Kidney (tissue), 14 donors: Measurements from ENCODE around the gene LZTFL1. TPM values are rescaled to one million over a fixed set of nuclear protein-coding genes. Genes with fewer than 3 reads are reported as not detected.
A peak's percentile ranks its signal among the peaks of the same experiment; 100 is the strongest.

ENCODE experiments used
- DNase-seq, 5 donors: peaks; one replicate each; pipeline ENCODE4 v3.0.0-alpha.2; 2013 to 2020
- FAIRE-seq: peaks from 2 replicates; lab custom pipeline; 2012; peaks lifted over from hg19 to GRCh38; lab: Jason Lieb, UNC
- H3K27ac ChIP-seq, 2 donors: one replicate each; pipeline ENCODE4 v1.7.0; 2013; ENCODE audit warnings: low read depth in 2 of 2, low read length in 2 of 2, inconsistent platforms in 1 of 2
- H3K27me3 ChIP-seq: one replicate; pipeline ENCODE4 v1.7.1; 2013; ENCODE audit warnings: low read length, inconsistent platforms; ENCODE audit not compliant: control insufficient read depth, insufficient read depth
- H3K36me3 ChIP-seq, 3 donors: one replicate each; pipeline versions ENCODE4 v1.7.0 to v1.7.1; 2013; ENCODE audit warnings: low read length in 3 of 3, control low read depth in 1 of 3, inconsistent platforms in 1 of 3; ENCODE audit not compliant: insufficient read depth in 3 of 3, control insufficient read depth in 2 of 3
- H3K4me1 ChIP-seq, 3 donors: one replicate each; pipeline versions ENCODE4 v1.7.0 to v1.7.1; 2013; ENCODE audit warnings: low read length in 3 of 3, inconsistent platforms in 1 of 3, low read depth in 1 of 3; ENCODE audit not compliant: control insufficient read depth in 2 of 3, insufficient read depth in 2 of 3
- H3K4me3 ChIP-seq, 3 donors: one replicate each; pipeline versions ENCODE4 v1.7.0 to v1.8.1; 2013; ENCODE audit warnings: low read length in 3 of 3, control low read depth in 1 of 3, inconsistent platforms in 1 of 3
- H3K9ac ChIP-seq, 3 donors: one replicate each; pipeline versions ENCODE4 v1.7.0 to v1.7.1; 2013; ENCODE audit warnings: low read length in 3 of 3, control low read depth in 1 of 3, inconsistent platforms in 1 of 3
- H3K9me3 ChIP-seq, 3 donors: one replicate each; pipeline versions ENCODE4 v1.7.0 to v1.7.1; 2013; ENCODE audit warnings: low read length in 3 of 3, control low read depth in 1 of 3, inconsistent platforms in 1 of 3; ENCODE audit not compliant: control insufficient read depth in 2 of 3, insufficient read depth in 1 of 3
- intact Hi-C: fragments of 100-400 bp; cut with DNase I; formaldehyde crosslinking; loops from one replicate; pipeline ENCODE4 v1.11.1; 2022
- polyA plus RNA-seq: library from polyadenylated mRNA; stranded (reverse); fragments of 350-450 nt; fragmentation: Illumina TruSeq; extraction: RNeasy Lipid Tissue Mini Kit (QIAGEN cat#74804); gene quantifications from one replicate; pipeline ENCODE4 v1.2.3, GENCODE V29; 2014; ENCODE audit warnings: low read depth, low replicate concordance; ENCODE audit not compliant: insufficient read depth
- total RNA-seq: library from RNA; stranded (reverse); fragmentation: NEBNext Ultra II Directional; extraction: Animal tissue kit (Norgen Biotek cat#: 25700); gene quantifications from one replicate; pipeline ENCODE4 v1.2.1, GENCODE V29; 2021
- TF ChIP-seq, protein P1 (sequence below): IDR thresholded peaks from 3 replicates; pipeline ENCODE4 v1.5.1; 2012; ENCODE audit warnings: mild to moderate bottlenecking, moderate library complexity, borderline replicate concordance; ENCODE audit not compliant: insufficient read depth; ENCODE audit errors: extremely low read depth
- donor health status: control.
- donor health status: control.
- donor health status: control.
- donor health status: control.
- donor health status: control.
- donor health status: DM: yes; HTN: yes; CAD: no.
- donor health status: Normal renal cell carcinoma (clear cell type).

LZTFL1 gene
- total and polyA plus RNA-seq, 2 donors from 2014 or later = 13.9 to 30.9 TPM

DNA sequence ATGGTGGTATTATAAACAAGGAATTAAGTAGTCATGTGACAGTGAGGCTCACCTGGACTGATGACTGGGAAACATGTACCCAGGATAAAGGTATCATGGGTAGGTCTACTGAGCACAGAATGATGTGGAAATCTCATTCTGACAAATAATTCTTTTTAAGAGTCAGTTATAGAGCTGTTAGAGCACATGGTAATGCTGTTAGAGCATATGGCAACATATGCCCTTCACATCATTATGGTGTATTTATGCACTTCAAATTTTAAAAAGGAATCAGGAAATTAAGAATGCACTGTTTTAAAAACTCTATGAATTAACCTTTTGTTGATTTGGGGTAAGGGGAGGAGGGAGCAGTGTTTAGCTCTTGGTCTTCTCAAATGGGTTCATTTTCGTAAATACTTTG is 47.3 kb downstream of the LZTFL1 start:
- intact Hi-C loops = no loop called here
- no peak overlapping the region for H3K9ac ChIP-seq
- peaks cover 23% of the 10 kb centered on the region for H3K27me3 ChIP-seq
- no peak overlapping the region for H3K4me3 ChIP-seq
- H3K27ac ChIP-seq = no peak overlapping the region
- FAIRE-seq (no peak), DNase-seq (no peak)
- H3K9me3 ChIP-seq = peaks cover 0 to 4% (median 0%) of the 10 kb centered on the region in 3 donors
- TF ChIP-seq, protein P1, sequence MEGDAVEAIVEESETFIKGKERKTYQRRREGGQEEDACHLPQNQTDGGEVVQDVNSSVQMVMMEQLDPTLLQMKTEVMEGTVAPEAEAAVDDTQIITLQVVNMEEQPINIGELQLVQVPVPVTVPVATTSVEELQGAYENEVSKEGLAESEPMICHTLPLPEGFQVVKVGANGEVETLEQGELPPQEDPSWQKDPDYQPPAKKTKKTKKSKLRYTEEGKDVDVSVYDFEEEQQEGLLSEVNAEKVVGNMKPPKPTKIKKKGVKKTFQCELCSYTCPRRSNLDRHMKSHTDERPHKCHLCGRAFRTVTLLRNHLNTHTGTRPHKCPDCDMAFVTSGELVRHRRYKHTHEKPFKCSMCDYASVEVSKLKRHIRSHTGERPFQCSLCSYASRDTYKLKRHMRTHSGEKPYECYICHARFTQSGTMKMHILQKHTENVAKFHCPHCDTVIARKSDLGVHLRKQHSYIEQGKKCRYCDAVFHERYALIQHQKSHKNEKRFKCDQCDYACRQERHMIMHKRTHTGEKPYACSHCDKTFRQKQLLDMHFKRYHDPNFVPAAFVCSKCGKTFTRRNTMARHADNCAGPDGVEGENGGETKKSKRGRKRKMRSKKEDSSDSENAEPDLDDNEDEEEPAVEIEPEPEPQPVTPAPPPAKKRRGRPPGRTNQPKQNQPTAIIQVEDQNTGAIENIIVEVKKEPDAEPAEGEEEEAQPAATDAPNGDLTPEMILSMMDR = no peak
- peaks cover 0 to 9% (median 0%) of the 10 kb centered on the region in 3 donors for H3K4me1 ChIP-seq
- no peaks in the 10 kb centered on the region for H3K36me3 ChIP-seq

DNA sequence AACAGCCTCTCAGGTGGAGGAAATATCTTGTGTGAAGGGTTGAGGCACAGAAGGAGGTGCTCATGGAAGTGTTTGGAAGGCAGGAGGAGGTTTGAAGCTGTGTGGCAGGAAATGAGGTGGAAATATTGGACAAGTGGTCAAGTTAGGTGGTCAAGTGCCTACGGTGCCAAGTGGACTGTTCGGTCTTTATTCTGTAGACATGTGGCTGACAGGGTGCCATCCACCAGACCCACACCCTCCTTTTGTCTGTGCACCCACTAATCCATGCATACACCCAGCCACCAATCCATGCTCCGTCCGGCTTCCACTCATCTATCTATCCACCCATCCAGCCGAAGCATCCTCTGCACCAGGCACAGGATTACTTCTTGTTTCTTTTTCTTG is 47.8 kb downstream of the LZTFL1 start:
- TF ChIP-seq, protein P1 = no peak
- H3K4me3 ChIP-seq = no peak overlapping the region
- H3K9ac ChIP-seq = no peak overlapping the region
- peaks cover 0 to 9% (median 0%) of the 10 kb centered on the region in 3 donors for H3K4me1 ChIP-seq
- no peaks in the 10 kb centered on the region for H3K36me3 ChIP-seq
- no peak for DNase-seq
- H3K9me3 ChIP-seq = peaks cover 0 to 5% (median 0%) of the 10 kb centered on the region in 3 donors
- no peak for FAIRE-seq
- peaks cover 23% of the 10 kb centered on the region for H3K27me3 ChIP-seq
- intact Hi-C loops = no loop called here
- no peak overlapping the region for H3K27ac ChIP-seq

DNA sequence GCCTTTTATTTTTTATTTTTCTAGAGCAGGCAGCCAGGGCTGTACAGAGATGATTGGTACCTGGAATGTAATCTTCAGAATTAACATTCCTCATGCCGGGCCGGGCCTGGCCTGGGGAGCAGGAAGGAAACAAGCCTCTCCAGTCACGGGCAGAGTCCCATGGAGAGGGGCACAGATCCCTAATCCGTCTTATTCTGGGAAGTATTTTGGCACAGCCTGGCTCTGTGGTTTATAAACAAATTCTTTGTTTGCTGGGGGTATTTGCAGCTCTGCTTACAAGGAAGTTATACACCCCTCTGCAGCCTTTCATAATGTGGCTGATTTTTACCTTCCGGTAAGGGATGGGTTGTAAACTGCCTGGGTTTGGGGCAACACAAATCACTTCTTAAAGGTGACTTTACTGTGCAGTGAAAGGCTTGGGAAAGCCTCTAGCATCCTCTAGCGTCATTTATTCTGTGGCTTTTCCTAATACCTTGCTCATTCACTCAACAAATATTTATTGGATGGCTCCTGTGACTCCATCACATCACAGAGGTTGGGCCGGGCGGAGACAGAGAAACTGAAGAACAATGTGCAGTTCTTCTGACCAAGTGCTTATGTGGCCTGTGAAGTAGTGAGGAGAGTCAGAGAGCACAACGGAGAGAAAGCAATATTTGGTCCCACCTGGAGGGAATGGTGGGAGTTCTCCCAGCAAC is 48.3 kb downstream of the LZTFL1 start:
- Histone ChIP-seq H3K4me3 (no peak overlapping the region), H3K36me3 (no peaks in the 10 kb centered on the region), H3K9ac (no peak overlapping the region), H3K9me3 (peaks cover 0 to 5% (median 0%) of the 10 kb centered on the region in 3 donors), H3K27ac (no peak overlapping the region), H3K27me3 (peaks cover 23% of the 10 kb centered on the region), H3K4me1 (peaks cover 0 to 9% (median 0%) of the 10 kb centered on the region in 3 donors)
- DNase-seq (peak in 1 of 5 donors; percentile 9), FAIRE-seq (no peak)
- intact Hi-C loops = no loop called here
- TF ChIP-seq, protein P1 = no peak
